ENCODE measurements around the gene AHDC1.
"Not testable (repeated sequence)": the region's sequence is repeated elsewhere in the genome, so short reads cannot be mapped to it uniquely, and the experiment has no call there.

The AHDC1 gene

DNA sequence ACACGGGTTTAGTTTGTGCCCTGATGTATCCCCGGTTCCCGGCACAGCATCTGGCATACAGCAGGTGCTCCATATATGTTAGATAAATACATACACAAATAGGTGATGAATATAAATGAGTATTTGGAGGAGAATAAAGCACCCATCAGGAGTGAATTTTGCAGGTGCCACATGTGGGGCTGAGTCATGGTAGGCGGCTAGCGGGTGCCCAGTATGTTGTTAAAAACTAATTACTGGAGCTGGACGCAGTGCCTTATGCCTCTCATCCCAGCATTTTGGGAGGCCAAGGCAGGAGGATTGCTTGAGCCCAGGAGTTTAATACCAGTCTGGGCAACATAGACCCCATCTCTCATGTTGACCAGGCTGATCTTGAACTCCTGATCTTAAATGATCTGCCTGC, 97.2 kb downstream of the AHDC1 start:
- no peak for DNase-seq

DNA sequence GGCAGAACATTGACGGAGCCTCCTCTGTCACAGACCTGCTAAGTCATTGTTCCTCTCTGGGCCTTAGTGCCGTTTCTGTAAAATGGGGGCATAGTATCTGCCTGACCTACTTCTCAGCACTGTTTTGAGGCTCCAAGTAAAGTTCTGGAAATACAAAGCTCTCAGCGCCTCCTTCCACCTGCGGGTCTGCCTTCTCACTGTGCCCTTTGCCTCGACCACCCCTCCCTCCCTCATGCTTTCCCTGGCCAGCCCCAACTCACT, 98.6 kb downstream of the AHDC1 start:
- no peak for DNase-seq

DNA sequence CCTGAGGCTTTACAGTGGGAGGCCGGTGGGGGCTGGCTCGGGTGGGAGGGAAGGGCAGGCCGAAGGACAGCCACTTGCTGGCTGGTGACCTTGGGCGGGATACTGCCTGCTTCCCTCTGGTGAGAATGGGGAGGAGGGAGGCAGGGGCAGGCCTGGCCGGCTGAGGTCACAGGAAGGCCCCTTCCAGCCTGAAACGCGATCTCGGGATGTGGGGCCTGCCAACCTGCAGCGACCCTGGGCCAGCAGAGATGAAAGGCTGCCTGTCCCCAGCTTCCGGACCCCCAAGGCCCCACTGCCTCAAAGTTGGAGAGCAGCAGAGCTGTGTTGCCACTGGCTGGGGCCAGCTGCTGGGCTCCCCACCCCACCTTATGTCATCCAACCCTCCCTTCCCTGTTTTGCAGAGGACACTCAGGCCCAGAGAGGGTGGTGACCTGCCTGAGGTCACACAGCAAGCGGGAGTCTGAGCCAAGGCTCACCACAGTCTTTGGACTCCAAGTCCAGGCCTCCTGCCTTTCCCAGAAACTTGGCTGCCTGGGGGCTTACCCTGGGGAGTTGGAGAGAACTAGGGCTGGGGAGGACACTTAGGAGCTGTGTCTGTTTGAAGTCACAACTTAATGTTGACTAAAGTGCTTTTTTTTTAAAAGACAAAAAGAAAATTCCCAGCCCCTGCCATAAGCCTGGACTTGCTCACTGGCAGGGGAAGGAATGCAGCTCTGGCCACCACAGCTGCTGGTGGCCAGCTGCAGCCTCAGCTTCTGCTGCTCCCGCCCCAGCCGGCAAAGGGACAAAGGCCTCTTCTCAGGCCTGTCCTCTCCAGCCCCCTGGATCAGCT, 99.1 kb downstream of the AHDC1 start:
- no peak for DNase-seq

DNA sequence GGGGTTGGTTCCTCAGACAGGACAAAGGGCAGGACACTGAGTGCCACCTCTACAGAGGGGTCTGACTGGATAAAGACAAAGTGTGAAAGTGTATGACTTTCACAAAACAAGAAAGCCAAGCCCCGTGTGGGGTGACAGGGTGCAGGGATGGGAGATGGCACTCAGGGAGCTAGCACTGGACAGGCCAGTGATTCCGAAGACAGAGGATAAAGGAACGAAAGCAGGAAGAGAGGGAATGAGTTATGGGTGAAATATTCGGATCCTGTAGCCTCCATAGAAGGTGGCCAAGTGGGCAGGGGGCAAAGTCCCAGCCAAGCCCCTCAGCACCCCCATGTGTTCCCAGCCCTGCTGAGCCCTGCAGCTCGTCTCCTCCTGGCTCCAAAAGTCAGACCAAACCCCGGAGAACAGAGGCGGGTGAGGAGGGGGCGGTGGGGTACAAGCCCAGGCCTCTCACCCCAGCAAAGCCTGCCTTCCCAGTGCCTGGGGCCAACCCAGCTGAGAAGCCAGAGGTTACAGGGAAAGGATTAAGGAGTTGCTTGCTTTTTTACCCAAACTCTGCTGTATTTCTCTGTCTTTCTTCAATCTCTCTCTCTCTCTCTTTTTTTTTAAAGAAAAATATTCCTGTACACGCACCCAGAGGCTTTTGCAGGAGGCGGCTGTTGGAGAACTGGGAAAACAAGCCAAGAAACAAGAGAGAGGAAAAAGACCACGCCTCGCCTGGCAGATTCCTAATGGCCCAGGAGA, 99.9 kb downstream of the AHDC1 start:
- no peak for DNase-seq

DNA sequence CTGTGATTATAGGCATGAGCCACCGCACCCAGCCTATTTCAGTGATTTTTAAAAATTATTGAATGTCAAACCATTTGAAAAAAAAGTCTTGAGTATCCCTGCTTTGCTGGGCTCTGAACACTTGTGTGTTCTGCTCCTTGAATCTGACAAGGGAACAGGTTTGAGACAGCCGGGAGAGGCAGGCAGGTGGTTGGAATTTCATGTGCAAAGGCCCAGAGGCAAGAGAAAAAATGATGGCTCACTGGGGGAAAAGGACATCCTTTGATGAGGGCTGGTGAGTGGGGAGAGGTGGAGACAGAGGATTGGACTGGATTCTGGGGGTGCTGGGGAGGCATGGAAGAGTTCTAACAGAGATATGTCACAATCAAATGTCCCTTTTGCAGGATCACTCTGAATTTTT, 100.9 kb downstream of the AHDC1 start:
- DNase-seq: no peak

DNA sequence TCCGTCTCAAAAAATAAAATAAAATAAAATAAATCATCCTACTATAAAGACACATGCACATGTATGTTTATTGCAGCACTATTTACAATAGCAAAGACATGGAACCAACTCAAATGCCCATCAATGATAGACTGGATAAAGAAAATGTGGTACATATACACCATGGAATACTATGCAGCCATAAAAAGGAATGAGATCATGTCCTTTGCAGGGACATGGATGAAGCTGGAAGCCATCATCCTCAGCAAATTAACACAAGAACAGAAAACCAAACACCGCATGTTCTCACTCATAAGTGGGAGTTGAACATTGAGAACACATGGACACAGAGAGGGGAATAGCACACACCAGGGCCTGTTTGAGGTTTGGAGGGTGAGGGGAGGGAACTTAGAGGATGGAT, 102.8 kb downstream of the AHDC1 start:
- not testable (repeated sequence) for DNase-seq

DNA sequence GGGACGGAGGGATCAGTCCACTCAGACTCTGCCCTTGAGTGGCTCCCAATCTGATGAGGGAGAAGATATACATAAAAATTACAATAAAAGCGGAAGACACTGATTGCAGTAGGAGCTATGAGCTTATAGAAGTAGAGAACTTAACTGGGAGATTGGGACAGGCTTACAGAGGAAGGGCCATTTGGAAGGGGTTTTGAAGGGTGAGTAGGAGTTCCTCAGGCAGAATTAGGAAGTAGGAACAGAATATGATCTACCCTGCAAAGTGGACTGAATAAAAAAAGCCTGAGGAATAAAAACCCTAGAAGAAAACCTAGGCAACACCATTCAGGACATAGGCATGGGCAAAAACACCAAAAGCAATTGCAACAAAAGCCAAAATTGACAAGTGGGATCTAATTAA, 104.8 kb downstream of the AHDC1 start:
- DNase-seq: no peak

DNA sequence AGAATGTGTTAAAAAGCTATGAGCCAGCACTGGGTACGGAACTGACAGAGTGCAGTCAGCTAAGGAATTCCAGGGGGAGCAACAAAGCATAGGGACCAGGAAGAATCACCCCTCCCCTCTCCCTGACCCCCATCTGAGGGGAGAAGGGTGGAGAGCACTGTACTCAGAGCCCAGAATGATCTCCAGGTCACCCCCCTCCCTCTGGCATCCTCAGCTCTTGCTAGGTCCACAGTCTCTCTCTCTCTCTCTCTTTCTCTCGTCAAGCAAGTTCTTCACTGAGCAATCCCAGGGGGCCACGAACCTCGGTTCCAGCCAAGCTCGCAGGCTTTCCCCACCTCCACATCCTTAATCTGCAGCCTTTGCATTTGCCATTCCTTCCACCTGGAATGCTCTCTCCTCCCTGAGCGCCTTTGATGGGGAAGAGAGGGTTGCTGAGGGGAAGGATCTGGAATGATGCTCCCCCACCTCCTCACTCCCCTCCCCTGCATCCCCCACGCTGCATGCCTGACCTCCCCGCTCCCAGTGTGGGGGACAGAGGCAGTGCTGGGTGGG, 107.3 kb downstream of the AHDC1 start:
- no peak for DNase-seq

DNA sequence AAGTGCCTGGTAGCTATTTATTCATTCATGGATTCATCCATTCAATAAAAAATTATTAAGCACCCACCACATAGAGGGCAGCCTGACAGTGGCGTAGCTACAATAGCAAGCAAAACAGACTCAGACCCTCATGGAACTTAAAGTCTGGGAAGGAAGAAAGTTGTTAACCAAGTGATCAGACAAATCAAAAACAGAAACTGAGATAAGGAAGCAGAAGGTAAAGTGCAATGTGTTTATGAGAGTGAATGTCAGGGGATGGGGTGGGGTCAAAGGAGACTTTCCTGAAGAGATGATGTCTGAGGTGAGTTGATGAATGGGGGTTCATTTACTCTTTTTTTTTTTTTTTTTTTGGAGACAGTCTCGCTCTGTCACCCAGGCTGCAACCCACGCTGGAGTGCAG, 111.1 kb downstream of the AHDC1 start:
- DNase-seq: no peak

DNA sequence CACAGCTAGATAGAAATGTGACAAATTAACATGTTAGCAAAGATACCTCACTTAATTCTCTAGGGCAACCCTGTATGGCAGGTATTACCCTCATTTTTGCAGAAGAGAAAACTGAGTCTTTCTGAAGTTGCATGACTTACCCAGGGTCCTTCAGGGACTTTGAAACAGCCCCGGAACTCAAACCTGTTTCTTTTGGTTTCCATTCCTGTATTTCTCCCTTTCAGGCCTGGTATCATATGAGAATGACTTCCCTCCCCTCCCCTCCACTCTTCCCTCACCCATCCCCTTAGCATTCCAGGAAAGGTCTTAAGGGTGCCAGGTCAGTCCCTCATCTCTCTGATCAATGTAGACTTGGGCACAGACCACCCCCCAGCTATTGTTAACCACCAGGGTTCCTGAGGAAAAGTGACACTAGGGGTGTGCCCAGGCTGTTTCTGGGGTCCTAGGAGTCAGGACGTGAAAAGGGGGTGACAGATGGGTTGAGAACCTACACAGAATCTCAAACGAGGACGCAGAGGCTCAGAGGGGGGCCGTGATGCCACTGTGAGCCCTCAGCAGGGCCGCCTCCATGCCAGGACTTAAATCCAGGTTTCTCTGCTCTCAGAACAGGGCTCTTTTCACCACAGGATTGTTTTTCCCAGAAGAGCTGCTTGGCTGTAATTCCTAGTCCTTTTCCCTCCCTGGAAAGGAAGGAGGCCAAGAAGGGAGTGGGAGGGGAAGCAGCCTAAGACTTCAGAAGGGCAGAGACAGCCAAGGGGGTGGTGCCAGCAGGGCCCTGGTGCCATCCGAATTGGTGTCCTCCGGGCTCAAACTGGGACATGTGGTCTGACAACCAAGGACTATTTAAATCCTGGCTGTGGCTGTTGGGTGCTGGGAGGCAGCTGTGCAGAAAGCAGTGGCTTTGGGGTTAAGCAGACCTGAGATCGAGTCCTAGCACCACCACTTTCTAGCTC, 111.9 kb downstream of the AHDC1 start:
- DNase-seq: no peak

DNA sequence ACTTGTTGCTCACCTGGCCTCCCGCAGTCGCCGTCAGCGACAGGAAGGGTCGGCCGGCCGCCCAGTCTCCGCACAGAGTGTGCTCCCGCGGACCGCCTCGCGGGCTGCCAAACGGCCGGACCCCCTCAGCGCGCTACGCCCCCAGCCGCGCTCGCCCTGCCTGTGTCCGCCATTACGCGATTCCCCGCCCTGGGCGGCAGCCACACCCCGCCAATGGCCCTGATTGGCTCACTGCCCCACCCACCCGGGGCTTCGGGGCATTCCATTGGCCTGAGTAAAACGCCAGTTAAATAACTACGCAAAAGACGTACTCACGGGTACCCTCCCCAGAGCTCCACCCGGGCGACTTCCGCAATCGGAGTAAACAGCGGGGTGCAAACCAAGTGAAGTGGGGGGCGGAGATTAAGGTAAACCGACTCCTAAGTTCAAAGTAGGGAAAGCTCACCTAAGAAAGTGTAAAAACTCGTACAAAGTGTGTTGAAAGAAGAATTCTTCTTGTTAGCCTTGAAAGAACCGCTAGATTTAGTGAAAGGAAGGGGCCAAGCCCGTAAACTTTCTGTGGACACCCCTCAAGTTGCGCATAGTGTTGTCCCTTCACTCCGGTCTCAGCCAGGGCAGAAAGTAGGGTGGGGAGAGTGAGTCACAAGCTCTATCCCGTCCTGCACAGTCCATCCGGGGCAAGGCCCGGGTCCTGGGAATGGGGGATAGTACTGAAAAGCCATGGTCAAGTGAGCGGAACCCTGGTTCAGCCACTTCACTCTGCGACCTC, 113.8 kb downstream of the AHDC1 start, which contains the start of gene WASF2:
Gene WASF2 (minus strand): TSS at position 195 of the 769 bp plus-strand sequence. CDS start 61,277 bp downstream, outside the sequence.
- peak; percentile 99 for DNase-seq

DNA sequence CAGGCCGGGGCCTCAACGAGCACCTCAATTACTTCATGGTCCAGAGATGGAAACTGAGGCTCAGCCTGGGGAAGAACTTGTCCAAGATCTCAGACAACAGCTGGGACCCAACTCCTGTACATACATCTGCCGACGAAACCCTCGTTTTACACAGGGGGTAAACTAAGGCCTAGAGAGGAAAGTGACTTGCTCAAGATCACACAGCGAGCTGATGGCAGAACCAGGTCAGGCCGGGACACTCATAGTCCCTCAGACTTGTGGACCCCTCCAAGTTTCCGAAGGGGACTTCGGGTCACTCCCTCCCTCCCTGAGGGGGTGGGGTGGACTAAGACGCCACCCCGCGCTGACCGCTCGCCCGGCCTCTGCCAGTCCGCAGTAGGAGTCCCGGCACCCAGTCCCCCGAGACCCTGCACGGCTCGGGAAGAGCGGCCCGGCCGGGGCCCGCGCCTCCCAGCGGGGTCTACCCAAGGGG, 114.4 kb downstream of the AHDC1 start:
- peak; percentile 58 for DNase-seq

DNA sequence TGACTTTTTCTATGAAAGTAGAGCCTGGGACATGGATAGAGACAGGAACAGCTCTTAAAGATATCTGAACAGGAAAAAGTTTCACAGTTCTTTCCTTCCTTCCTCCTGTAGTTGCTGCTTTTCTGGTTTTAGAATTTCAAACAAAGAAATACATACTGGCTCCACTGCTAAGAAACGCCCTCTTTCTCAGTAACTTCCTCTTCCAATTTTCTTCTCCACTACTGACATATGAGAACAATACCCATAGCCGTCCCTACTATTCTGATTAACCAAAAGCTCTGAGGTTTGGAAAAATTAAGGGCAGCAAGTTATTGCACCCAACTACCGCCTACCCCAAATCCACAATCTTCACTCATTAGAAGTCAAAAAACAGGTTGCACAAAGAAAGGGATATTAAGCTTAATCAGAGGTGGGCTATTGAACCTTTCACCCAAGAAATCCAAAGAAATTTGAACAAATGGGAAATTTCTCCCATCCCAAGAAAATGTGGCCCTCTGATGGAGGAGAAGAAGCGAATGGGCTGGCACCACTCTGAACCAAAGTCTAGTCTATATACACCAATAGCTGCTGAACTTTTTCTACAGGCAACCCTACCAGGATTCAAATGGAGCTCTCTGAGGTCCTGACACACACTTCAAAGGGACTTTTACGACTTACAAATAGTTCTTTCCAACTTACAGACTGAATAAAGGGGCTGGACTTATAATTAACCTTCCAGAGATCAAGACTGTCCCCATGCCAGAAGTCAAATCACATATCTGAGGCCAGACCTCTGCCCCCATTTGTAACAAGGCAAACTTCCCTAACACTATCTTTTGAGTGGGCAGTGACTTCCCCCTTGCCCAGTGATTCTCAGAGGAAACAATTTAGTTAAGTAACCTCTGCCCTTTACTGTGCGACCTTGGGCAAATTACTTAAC, 115.7 kb downstream of the AHDC1 start:
- DNase-seq: peak; percentile 81

DNA sequence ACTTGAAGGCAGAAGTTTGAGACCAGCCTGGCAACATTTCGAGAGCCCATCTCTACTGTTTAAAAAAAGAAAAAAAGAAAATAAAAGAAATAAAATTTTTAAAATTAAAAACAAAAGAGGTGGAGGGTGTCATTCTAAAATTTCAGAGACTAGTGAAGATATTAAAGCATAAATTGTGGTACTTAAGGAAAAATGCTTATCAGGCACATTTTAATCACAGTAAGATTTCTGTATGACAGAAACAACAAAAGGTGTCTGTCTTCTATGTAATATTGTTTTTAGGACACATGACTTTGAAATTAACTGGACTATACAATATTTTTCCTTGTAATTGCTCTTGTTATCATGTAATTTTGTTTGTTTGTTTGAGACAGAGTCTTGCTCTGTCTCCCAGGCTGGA, 118.6 kb downstream of the AHDC1 start:
- DNase-seq: no peak
